ENCODE measurements around the gene MIDN. TPM values are rescaled to one million over a fixed set of nuclear protein-coding genes. Genes with fewer than 3 reads are reported as not detected.

Gene MIDN
- total RNA-seq, 1 donor from 2014 or later, result 103 TPM

- Mint-ChIP-seq H3K36me3 (ENCODE audit: unreplicated experiment) (peaks cover 36% of the 10 kb centered on the region), H3K4me3 (ENCODE audit: unreplicated experiment) (peak overlapping the region; percentile 55), H3K9me3 (ENCODE audit: unreplicated experiment) (no peaks in the 10 kb centered on the region), H3K27me3 (ENCODE audit: unreplicated experiment) (no peaks in the 10 kb centered on the region), H3K4me1 (ENCODE audit: unreplicated experiment) (peaks cover 49% of the 10 kb centered on the region), H3K27ac (ENCODE audit: unreplicated experiment) (peak overlapping the region; percentile 66)
- TF ChIP-seq CTCF (IDR thresholded peaks at IDR 0.05), result no peak
- no peak for DNase-seq (ENCODE audit: extremely low spot score, unreplicated experiment)
These were observed 26.5 kb downstream of the MIDN start for GRCh38 chr19:1274852-1275259.

DNA sequence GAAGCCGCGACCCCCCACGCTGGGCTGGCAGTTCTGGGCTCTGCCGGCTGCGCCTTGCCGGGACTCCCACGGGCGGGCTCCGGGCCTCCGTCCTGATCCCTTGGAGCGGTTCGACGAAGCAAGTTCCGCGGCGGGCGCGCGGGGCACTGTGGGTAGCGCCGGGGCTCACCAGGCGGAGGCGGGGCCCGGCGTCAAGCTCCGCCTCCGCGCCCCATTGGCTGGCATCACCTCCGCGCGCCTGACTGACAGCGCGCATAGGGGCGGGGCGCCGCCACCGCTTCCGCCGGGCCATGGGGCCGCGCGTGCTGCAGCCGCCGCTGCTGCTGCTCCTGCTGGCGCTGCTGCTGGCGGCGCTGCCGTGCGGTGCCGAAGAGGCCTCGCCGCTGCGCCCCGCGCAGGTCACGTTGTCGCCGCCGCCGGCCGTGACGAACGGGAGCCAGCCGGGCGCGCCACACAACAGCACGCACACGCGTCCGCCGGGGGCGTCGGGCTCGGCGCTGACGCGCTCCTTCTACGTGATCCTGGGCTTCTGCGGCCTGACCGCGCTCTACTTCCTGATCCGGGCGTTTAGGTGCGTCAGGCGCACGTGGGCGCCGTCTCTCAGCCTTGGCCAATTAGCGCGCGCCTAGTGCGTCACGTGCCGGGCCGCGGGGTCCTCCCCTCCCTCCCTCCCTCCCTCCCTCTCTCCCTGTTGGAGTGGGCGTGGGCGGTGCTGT is 27.0 kb downstream of the MIDN start, which contains the start of gene FAM174C:
Gene FAM174C, plus strand, starts transcription at position 271 of the 716 bp plus-strand sequence. Its CDS starts 20 bp downstream, at position 291.
- no peak for TF ChIP-seq CTCF (IDR thresholded peaks at IDR 0.05)
- Mint-ChIP-seq H3K36me3 (ENCODE audit: unreplicated experiment) (peaks cover 34% of the 10 kb centered on the region), H3K27me3 (ENCODE audit: unreplicated experiment) (no peaks in the 10 kb centered on the region), H3K27ac (ENCODE audit: unreplicated experiment) (peak within 1 kb of the TSS; percentile 87), H3K9me3 (ENCODE audit: unreplicated experiment) (no peaks in the 10 kb centered on the region), H3K4me3 (ENCODE audit: unreplicated experiment) (peak within 1 kb of the TSS; percentile 74), H3K4me1 (ENCODE audit: unreplicated experiment) (peaks cover 43% of the 10 kb centered on the region)
- peak; percentile 97 for DNase-seq (ENCODE audit: extremely low spot score, unreplicated experiment)

GRCh38 chr19:1275976-1276627 is 27.7 kb downstream of the MIDN start:
- Mint-ChIP-seq H3K4me1 (ENCODE audit: unreplicated experiment) (peaks cover 36% of the 10 kb centered on the region), H3K36me3 (ENCODE audit: unreplicated experiment) (peaks cover 30% of the 10 kb centered on the region), H3K4me3 (ENCODE audit: unreplicated experiment) (peak overlapping the region; percentile 74), H3K27ac (ENCODE audit: unreplicated experiment) (peak overlapping the region; percentile 87), H3K9me3 (ENCODE audit: unreplicated experiment) (no peaks in the 10 kb centered on the region), H3K27me3 (ENCODE audit: unreplicated experiment) (no peaks in the 10 kb centered on the region)
- DNase-seq (ENCODE audit: extremely low spot score, unreplicated experiment), result no peak
- TF ChIP-seq CTCF (IDR thresholded peaks at IDR 0.05), result no peak

DNA sequence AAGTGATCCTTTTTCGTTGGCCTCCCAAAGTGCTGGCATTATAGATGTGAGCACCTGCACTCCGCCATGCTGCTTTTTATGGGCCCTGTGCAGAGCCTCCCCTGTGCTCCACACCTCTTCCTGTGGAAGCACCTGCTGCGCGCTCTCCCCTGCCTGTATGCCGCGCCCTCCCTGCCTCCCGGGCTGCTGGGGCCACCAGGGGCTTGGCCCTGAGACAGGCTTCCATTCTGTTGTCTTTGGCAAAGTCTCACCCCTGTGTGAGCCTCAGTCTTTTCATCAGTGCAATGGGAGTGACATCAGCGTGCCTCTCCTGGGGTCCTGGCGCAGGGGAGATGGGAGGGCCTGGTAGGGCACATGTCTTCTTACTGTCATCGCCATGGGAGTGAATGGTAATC is 28.2 kb downstream of the MIDN start:
- Mint-ChIP-seq H3K4me3 (ENCODE audit: unreplicated experiment) (peak overlapping the region; percentile 74), H3K27me3 (ENCODE audit: unreplicated experiment) (no peaks in the 10 kb centered on the region), H3K27ac (ENCODE audit: unreplicated experiment) (peak overlapping the region; percentile 59), H3K4me1 (ENCODE audit: unreplicated experiment) (peaks cover 31% of the 10 kb centered on the region), H3K36me3 (ENCODE audit: unreplicated experiment) (peaks cover 26% of the 10 kb centered on the region), H3K9me3 (ENCODE audit: unreplicated experiment) (no peaks in the 10 kb centered on the region)
- TF ChIP-seq CTCF (IDR thresholded peaks at IDR 0.05), result no peak
- no peak for DNase-seq (ENCODE audit: extremely low spot score, unreplicated experiment)

- H3K27ac Mint-ChIP-seq (ENCODE audit: unreplicated experiment), result peak overlapping the region; percentile 59
- H3K36me3 Mint-ChIP-seq (ENCODE audit: unreplicated experiment), result peaks cover 22% of the 10 kb centered on the region
- peaks cover 27% of the 10 kb centered on the region for H3K4me1 Mint-ChIP-seq (ENCODE audit: unreplicated experiment)
- DNase-seq (ENCODE audit: extremely low spot score, unreplicated experiment), result no peak
- H3K4me3 Mint-ChIP-seq (ENCODE audit: unreplicated experiment), result peak overlapping the region; percentile 74
- no peaks in the 10 kb centered on the region for H3K9me3 Mint-ChIP-seq (ENCODE audit: unreplicated experiment)
- TF ChIP-seq CTCF (IDR thresholded peaks at IDR 0.05), result no peak
- no peaks in the 10 kb centered on the region for H3K27me3 Mint-ChIP-seq (ENCODE audit: unreplicated experiment)
These were observed 28.7 kb downstream of the MIDN start for GRCh38 chr19:1277061-1277460.

Data from osteocyte (in vitro differentiated cells).